Measurements from ENCODE around the gene USP34. TPM values are rescaled to one million over a fixed set of nuclear protein-coding genes. Genes with fewer than 3 reads are reported as not detected.
A peak's percentile ranks its signal among the peaks of the same experiment; 100 is the strongest.
"Not testable (repeated sequence)": the region's sequence is repeated elsewhere in the genome, so short reads cannot be mapped to it uniquely, and the experiment has no call there.

USP34 gene
- total and polyA plus RNA-seq, 8 donors: 86.5 to 191 (median 158) TPM

GRCh38 chr2:61161888-61162287 lies 309.0 kb downstream of the USP34 start, which contains the start of gene C2orf74:
Gene C2orf74 (plus strand): TSS chr2:61162188. CDS start chr2:61162515, 327 bp downstream.
- ATAC-seq (no peak), DNase-seq (no peak)
- Histone ChIP-seq H3K36me3 (peaks cover 0 to 44% of the 10 kb centered on the region in 2 donors), H3K27me3 (no peaks in the 10 kb centered on the region), H3K9me3 (peaks cover 0 to 11% of the 10 kb centered on the region in 2 donors), H3K27ac (no peak within 1 kb of the TSS), H3K4me3 (no peak within 1 kb of the TSS), H3K4me1 (no peaks in the 10 kb centered on the region)
- intact Hi-C loops (cut with DNase I): no loop called here
- no peak for TF ChIP-seq CTCF (IDR thresholded peaks at IDR 0.05)

DNA sequence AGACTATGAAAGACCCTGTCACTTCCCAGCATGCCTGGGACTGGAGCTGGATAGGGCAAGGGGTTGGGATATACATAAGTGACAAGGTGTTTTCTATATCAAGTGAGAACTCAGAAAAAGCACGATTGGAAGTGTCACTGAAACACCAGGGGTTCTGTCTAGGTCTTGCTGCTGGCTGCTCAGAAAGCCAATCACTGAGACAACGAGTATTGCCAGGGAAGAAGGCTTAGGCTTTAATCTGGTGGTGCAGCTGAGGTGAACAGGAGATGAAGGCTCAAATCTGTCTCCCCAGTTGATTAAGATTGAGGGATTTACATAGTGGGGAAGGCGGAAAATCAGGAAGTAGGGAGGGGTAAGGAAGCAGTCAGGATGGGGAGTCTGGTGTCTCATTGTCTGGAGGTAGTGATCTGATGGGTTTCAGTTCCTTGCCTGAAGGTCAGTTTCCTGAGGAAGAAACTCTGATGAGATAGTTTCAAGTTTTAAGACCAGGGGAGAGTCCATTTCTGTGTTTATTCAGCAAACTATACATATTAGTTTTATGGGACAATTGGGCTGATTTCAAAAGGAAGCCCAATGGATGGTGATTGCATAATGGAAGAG lies 312.4 kb downstream of the USP34 start:
- peaks cover 0 to 18% of the 10 kb centered on the region in 2 donors for H3K36me3 ChIP-seq
- intact Hi-C loops (cut with DNase I): no loop called here
- no peaks in the 10 kb centered on the region for H3K27me3 ChIP-seq
- no peak overlapping the region for H3K4me3 ChIP-seq
- no peak for ATAC-seq
- no peaks in the 10 kb centered on the region for H3K4me1 ChIP-seq
- no peak overlapping the region for H3K27ac ChIP-seq
- no peak for TF ChIP-seq CTCF (IDR thresholded peaks at IDR 0.05)
- DNase-seq: no peak
- H3K9me3 ChIP-seq: peaks cover 0 to 11% of the 10 kb centered on the region in 2 donors

GRCh38 chr2:61157371-61158003 lies 313.4 kb downstream of the USP34 start:
- Histone ChIP-seq H3K4me1 (no peaks in the 10 kb centered on the region), H3K4me3 (no peak overlapping the region), H3K27me3 (no peaks in the 10 kb centered on the region), H3K27ac (no peak overlapping the region), H3K36me3 (peaks cover 0 to 16% of the 10 kb centered on the region in 2 donors), H3K9me3 (peaks cover 0 to 11% of the 10 kb centered on the region in 2 donors)
- intact Hi-C loops (cut with DNase I): no loop called here
- no peak for DNase-seq
- no peak for TF ChIP-seq CTCF (IDR thresholded peaks at IDR 0.05)
- ATAC-seq: no peak

DNA sequence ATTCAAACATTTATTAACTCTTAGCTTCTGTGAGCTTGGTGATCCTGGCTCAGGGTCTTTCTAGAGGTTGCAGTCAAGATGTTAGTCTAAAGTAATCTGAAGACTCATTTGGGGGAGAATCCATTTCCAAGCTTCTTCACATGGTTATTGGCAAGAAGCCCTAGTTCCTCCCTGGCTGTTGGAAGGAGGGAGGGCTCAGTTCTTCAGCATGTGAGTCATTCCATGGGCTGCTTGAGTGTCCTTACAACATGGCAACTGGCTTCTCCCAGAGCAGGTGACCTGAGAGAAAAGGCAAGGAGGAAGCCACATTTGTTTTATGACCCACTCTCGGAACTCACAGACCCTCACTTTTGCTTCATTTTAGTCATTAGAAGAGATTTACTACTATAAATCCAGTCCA lies 319.5 kb downstream of the USP34 start:
- no peak overlapping the region for H3K27ac ChIP-seq
- no peak overlapping the region for H3K4me3 ChIP-seq
- H3K9me3 ChIP-seq: no peaks in the 10 kb centered on the region
- no peaks in the 10 kb centered on the region for H3K27me3 ChIP-seq
- peaks cover 0 to 31% of the 10 kb centered on the region in 2 donors for H3K36me3 ChIP-seq
- intact Hi-C loops (cut with DNase I): no loop called here
- DNase-seq (no peak), ATAC-seq (peak; percentile 47)
- no peaks in the 10 kb centered on the region for H3K4me1 ChIP-seq
- TF ChIP-seq CTCF (IDR thresholded peaks at IDR 0.05): no peak

- ATAC-seq (no peak), DNase-seq (no peak)
- peaks cover 0 to 31% of the 10 kb centered on the region in 2 donors for H3K36me3 ChIP-seq
- no peaks in the 10 kb centered on the region for H3K27me3 ChIP-seq
- intact Hi-C loops (cut with DNase I): no loop called here
- H3K4me3 ChIP-seq: no peak overlapping the region
- no peak overlapping the region for H3K27ac ChIP-seq
- TF ChIP-seq CTCF (IDR thresholded peaks at IDR 0.05): no peak
- H3K4me1 ChIP-seq: peaks cover 0 to 12% of the 10 kb centered on the region in 2 donors
- no peaks in the 10 kb centered on the region for H3K9me3 ChIP-seq
Measured at GRCh38 chr2:61149074-61149473, 321.8 kb downstream of the USP34 start.

- H3K4me3 ChIP-seq; DNase-seq; H3K27me3 ChIP-seq; H3K9me3 ChIP-seq; intact Hi-C loops (cut with DNase I); H3K27ac ChIP-seq; ATAC-seq: not testable (repeated sequence)
- H3K4me1 ChIP-seq: peaks cover 0 to 13% of the 10 kb centered on the region in 2 donors
- peaks cover 0 to 31% of the 10 kb centered on the region in 2 donors for H3K36me3 ChIP-seq
Measured at GRCh38 chr2:61148091-61148490, 322.8 kb downstream of the USP34 start.

All from left lung (tissue), 10 donors.